ENCODE data around the gene JPH3.

Gene JPH3

DNA sequence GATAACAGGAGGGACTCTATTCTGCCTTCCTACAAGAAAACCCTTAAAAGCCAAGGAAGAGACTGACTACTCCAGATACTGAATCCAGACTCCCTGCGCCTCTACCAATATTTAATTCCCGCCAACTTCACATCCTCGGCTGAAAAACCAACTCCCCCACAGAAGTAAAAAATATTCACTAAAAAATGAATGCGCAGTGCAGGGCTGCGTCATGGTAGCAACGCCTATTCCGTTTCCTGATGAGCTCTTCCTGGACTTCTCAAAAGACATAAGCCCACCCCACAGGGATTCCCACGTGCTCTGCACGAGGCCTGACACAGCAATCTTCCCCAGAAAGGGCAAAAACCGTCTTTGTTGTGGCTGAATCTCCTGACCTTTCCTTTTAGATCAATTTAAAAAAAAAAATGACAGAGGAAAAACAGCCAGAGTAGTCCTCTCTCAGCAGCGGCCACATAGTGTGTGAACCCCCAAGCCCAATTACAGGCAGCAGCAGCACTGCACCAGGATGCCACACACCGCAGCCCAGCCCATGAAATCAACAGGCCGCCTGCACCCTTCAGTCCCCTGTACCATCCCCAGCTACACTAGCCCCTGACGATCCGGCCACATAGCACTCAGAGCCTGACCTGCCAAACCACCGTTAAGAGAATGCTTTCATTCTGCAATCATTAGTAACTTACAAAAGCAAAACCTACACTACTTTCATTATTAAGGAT is 139.6 kb downstream of the JPH3 start:
- no peak for DNase-seq (ENCODE audit: low read depth)

DNA sequence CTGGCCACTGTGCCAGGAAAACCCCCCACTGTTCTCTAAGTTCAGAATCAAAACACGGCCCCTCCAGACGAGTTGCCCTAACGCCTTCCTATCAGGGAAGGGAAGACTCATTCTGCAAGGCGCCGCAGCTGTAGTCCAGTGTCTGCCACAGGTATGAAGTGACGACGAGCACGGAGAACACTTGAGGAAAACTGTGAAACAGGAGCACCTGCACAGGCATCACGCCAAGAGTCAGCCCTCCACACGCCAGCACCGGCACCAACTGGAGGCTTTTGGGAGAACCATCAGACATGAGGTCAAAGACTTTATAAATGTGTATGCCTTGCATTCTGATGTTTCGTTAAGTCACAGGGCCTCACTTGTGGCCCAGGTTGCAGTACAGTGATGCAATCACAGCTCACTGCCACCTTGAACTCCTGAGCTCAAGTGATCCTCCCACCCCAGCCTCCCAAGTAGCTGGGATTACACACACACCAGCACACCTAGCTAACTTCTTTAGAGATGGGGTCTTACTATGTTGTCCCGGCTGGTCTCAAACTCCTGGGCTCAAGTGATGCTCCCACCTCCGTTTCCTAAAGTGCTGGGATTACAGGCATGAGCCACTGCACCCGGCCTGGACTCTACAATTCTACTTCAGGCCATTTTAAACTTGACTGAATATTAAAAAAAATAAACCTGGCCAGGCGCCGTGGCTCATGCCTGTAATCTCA is 140.6 kb downstream of the JPH3 start:
- DNase-seq (ENCODE audit: low read depth): no peak

DNA sequence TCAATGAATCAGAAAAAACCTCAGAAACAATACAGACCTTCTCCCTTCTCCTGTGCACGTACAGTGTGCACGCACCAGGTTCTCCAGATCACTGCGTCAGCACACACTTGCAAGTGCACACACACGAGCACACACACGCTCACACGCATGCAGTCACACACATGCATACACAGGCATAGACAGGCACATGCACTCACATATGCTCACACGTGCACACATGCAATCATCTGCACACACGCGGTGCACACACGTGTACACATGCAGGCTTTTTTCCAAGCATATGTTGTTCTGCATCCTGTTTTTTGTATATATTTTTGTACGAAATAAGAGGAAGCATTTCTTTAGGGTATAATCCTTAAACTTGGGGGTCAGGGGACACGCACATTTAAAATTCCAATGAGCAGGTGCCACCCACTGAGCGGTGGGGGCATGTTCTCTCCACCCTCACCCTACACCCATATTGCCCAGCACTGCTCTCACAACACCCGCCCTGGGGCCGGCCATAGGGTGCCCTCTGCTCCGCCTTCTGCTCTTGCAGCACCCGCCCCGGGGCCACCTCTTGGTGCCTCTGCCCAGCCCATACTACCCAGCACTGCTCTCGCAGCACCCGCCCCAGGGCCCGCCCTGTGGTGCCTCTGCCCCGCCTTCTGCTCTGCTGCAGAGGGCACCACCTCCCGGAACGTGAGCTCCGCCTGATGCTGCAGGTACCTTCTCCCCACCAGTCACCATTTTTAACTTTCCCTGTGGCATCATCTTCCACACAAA is 142.6 kb downstream of the JPH3 start:
- no peak for DNase-seq (ENCODE audit: low read depth)

DNA sequence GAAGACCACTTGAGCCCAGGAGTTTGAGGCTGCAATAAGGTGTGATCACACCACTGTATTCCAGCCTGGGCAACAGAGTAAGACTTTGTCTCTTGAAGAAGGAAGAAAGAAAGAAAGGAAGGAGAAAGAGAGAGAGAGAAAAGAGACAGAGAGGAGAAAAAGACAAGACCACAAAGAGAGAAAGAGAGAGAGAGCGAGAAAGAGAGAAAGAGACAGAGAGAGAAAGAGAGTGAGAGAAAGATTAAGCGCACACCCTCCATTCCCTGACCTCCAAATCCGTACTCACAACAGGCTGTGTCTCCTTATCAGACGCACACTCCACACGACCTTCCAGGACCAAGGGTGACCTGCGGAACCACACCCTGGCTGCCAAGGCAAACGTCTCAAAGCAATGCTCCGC is 143.9 kb downstream of the JPH3 start:
- no peak for DNase-seq (ENCODE audit: low read depth)

All from non-pigmented ciliary epithelial cell (primary cell).